T-helper 9 cell (primary cell): ENCODE data around the gene SPATA16.
"Not testable (repeated sequence)": the region's sequence is repeated elsewhere in the genome, so short reads cannot be mapped to it uniquely, and the experiment has no call there.

Experiments used
- DNase-seq: peaks from one replicate; pipeline ENCODE4 v3.0.0-alpha.2; 2020
- total RNA-seq, 2 donors: gene quantifications; one replicate each; lab custom pipeline; 2026; lab: John Stamatoyannopoulos, UW

SPATA16 gene
- 0 reads per million in 2 donors for total RNA-seq

GRCh38 chr3:173140986-173141385, at the start of gene SPATA16:
Gene SPATA16 (minus strand): TSS chr3:173141235. CDS start chr3:173117731, 23,504 bp downstream.
- DNase-seq = no peak

GRCh38 chr3:173183022-173183421, 42.0 kb upstream of the SPATA16 start:
- DNase-seq = not testable (repeated sequence)

- no peak for DNase-seq
Observed at GRCh38 chr3:173173652-173174051, 32.6 kb upstream of the SPATA16 start.

GRCh38 chr3:173159139-173159538, 18.1 kb upstream of the SPATA16 start:
- DNase-seq = not testable (repeated sequence)

GRCh38 chr3:173156533-173156932, 15.5 kb upstream of the SPATA16 start:
- not testable (repeated sequence) for DNase-seq

- DNase-seq = no peak
Observed at GRCh38 chr3:173153631-173154030, 12.6 kb upstream of the SPATA16 start.

- no peak for DNase-seq
Observed at GRCh38 chr3:173139420-173139819, 1.6 kb downstream of the SPATA16 start.

- DNase-seq = no peak
Observed at GRCh38 chr3:173138026-173138425, 3.0 kb downstream of the SPATA16 start.

- no peak for DNase-seq
Observed at GRCh38 chr3:173135059-173135458, 6.0 kb downstream of the SPATA16 start.

- no peak for DNase-seq
Observed at GRCh38 chr3:173128633-173129032, 12.4 kb downstream of the SPATA16 start.

GRCh38 chr3:173111321-173111720, 29.7 kb downstream of the SPATA16 start:
- DNase-seq = no peak

- DNase-seq = no peak
Observed at GRCh38 chr3:173109143-173109542, 31.9 kb downstream of the SPATA16 start.

GRCh38 chr3:173103469-173103868, 37.6 kb downstream of the SPATA16 start:
- no peak for DNase-seq

- DNase-seq = no peak
Observed at GRCh38 chr3:173098959-173099358, 42.1 kb downstream of the SPATA16 start.

GRCh38 chr3:173096994-173097785, 43.8 kb downstream of the SPATA16 start:
- DNase-seq = no peak

GRCh38 chr3:173096140-173096539, 44.9 kb downstream of the SPATA16 start:
- DNase-seq = no peak

- DNase-seq = no peak
Observed at GRCh38 chr3:173092038-173092437, 49.0 kb downstream of the SPATA16 start.

GRCh38 chr3:173090492-173090891, 50.5 kb downstream of the SPATA16 start:
- no peak for DNase-seq

GRCh38 chr3:173089283-173089682, 51.8 kb downstream of the SPATA16 start:
- no peak for DNase-seq

- no peak for DNase-seq
Observed at GRCh38 chr3:173078525-173078924, 62.5 kb downstream of the SPATA16 start.

GRCh38 chr3:173066044-173067004, 74.7 kb downstream of the SPATA16 start:
- DNase-seq = no peak

- no peak for DNase-seq
Observed at GRCh38 chr3:173065543-173065981, 75.5 kb downstream of the SPATA16 start.

GRCh38 chr3:173064631-173065030, 76.4 kb downstream of the SPATA16 start:
- DNase-seq = no peak
